ENCODE results near the gene DNAAF5.
"Not testable (repeated sequence)": the region's sequence is repeated elsewhere in the genome, so short reads cannot be mapped to it uniquely, and the experiment has no call there.

DNAAF5 gene

DNA sequence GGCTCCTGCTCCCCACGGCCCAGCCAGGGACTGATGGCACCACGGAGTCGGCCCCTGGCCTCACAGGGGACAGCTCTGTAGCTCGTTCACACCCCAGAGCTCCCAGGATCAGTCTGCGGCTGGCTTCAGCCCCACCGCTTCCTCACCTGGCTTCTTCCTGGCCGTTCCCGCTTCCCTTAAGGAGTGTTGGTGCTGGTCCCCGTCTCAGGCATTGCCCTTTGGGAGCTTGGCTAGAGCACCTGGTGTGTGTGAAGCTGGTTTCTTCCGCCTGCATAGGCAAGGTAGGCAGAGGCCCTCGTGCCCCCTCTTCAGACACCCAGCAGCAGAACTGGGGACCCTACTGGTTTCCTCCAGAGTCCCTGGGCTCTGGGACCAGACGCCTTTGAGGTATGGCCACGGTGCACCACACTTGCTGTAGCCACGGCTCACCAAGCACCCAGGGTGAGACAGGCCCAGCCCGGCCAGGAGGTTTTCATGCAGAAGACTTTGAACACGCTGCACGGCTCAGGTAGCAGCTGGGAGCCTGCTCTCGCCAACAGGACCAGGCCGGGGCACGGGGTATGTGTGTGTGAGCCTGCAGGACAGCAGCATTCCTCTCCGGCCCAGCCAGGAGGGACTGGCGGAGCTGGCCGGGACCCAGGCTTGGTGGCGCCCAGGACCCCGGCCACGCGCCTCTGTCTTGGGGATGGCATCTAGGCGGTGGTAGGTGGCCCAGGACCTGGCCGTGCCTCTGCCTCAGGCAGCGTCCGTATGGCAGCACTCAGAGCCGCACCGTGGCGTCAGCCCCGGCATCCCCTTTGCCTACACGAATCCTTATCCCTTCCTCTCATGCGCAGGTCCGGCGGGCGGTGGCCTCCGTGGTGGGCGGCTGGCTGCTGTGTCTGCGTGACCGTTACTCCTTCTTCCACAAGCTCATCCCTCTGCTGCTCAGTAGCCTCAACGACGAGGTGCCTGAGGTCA is 13.8 kb downstream of the DNAAF5 start:
- H3K9me3 ChIP-seq = no peaks in the 10 kb centered on the region
- no peak overlapping the region for H3K4me3 ChIP-seq (ENCODE audit: low read depth, low read length)
- no peak for DNase-seq
- H3K4me1 ChIP-seq = no peaks in the 10 kb centered on the region
- peaks cover 56% of the 10 kb centered on the region for H3K36me3 ChIP-seq
- H3K27me3 ChIP-seq = no peaks in the 10 kb centered on the region
- TF ChIP-seq CTCF (IDR thresholded peaks at IDR 0.05; ENCODE audit: low read depth, low read length) = no peak

GRCh38 chr7:741191-741671 is 14.7 kb downstream of the DNAAF5 start:
- no peak for DNase-seq
- TF ChIP-seq CTCF (IDR thresholded peaks at IDR 0.05; ENCODE audit: low read depth, low read length) = no peak
- H3K4me1 ChIP-seq = no peaks in the 10 kb centered on the region
- no peak overlapping the region for H3K4me3 ChIP-seq (ENCODE audit: low read depth, low read length)
- peaks cover 62% of the 10 kb centered on the region for H3K36me3 ChIP-seq
- H3K9me3 ChIP-seq = no peaks in the 10 kb centered on the region
- H3K27me3 ChIP-seq = no peaks in the 10 kb centered on the region

DNA sequence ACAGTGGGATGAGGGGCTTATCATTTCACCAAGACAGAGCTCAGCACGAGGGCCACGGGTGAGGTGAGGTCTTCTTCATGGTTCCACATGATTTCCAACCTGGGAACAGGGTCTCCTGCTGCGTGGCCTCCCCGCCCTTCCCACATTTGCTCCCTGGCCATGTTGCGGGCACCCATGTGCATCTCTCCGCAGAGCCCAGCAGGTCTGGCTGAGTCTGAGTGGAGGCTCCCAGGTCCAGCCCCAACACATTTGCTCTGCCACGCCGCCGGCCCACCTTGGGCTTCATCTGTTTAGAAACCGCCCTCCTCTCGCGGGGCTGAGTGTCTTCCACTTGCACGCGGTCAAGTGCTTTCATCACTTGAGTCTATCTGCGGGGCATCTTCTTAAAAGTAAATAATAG is 15.4 kb downstream of the DNAAF5 start:
- no peak for DNase-seq
- no peaks in the 10 kb centered on the region for H3K4me1 ChIP-seq
- H3K9me3 ChIP-seq = no peaks in the 10 kb centered on the region
- no peaks in the 10 kb centered on the region for H3K27me3 ChIP-seq
- no peak for TF ChIP-seq CTCF (IDR thresholded peaks at IDR 0.05; ENCODE audit: low read depth, low read length)
- H3K36me3 ChIP-seq = peaks cover 64% of the 10 kb centered on the region
- no peak overlapping the region for H3K4me3 ChIP-seq (ENCODE audit: low read depth, low read length)

GRCh38 chr7:742791-743190 is 16.3 kb downstream of the DNAAF5 start:
- DNase-seq = no peak
- Histone ChIP-seq H3K27me3 (no peaks in the 10 kb centered on the region), H3K4me3 (ENCODE audit: low read depth, low read length) (no peak overlapping the region), H3K36me3 (peaks cover 60% of the 10 kb centered on the region), H3K4me1 (no peaks in the 10 kb centered on the region), H3K9me3 (no peaks in the 10 kb centered on the region)
- TF ChIP-seq CTCF (IDR thresholded peaks at IDR 0.05; ENCODE audit: low read depth, low read length) = no peak

DNA sequence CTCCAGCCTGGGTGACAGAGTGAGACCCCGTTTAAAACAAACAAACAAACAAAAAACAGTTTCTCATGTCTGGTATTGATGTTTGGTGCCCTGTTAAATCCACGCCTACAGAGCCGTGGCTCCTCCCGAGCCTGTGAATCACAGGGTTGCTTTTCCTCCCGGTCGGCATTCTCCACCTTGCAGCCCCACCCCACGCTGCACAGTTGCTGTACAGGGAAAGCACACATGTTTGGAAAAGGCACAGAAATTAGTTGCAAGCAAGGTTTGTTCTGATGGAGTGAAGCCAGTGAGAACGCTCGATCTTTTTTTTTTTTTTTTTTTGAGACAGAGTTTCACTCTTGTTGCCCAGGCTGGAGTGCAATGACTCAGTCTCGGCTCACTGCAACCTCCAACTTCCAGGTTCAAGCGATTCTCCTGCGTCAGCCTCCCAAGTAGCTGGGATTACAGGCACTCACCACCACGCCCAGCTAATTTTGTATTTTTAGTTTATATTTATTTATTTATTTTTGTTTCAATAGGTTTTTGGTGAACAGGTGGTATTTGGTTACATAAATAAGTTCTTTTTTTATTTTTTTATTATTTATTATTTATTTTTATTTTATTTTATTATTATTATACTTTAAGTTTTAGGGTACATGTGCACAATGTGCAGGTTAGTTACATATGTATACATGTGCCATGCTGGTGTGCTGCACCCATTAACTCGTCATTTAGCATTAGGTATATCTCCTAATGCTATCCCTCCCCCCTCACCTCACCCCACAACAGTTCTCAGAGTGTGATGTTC is 17.0 kb downstream of the DNAAF5 start:
- DNase-seq; H3K27me3 ChIP-seq; H3K4me1 ChIP-seq; H3K9me3 ChIP-seq; H3K4me3 ChIP-seq (ENCODE audit: low read depth, low read length): not testable (repeated sequence)
- peaks cover 60% of the 10 kb centered on the region for H3K36me3 ChIP-seq

DNA sequence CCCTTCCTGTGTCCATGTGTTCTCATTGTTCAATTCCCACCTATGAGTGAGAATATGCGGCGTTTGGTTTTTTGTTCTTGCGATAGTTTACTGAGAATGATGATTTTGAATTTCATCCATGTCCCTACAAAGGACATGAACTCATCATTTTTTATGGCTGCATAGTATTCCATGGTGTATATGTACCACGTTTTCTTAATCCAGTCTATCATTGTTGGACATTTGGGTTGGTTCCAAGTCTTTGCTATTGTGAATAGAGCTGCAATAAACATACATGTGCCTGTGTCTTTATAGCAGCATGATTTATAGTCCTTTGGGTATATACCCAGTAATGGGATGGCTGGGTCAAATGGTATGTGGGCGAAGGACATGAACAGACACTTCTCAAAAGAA is 17.6 kb downstream of the DNAAF5 start:
- not testable (repeated sequence) for H3K9me3 ChIP-seq; DNase-seq; H3K27me3 ChIP-seq; H3K4me1 ChIP-seq; H3K4me3 ChIP-seq (ENCODE audit: low read depth, low read length)
- H3K36me3 ChIP-seq = peaks cover 56% of the 10 kb centered on the region

Data from BE2C (cell line).